Effector memory CD4-positive, alpha-beta T cell (primary cell): ENCODE data around the gene ARHGAP21.

Experiments used
- DNase-seq, 3 donors: peaks; one replicate each; pipeline ENCODE4 v3.0.0-alpha.2; 2020
- H3K27ac ChIP-seq: 2 replicates; pipeline ENCODE4 v1.7.0; 2013; ENCODE audit warnings: mild to moderate bottlenecking, low read length, moderate library complexity; ENCODE audit not compliant: insufficient read depth, poor library complexity, severe bottlenecking
- H3K27me3 ChIP-seq: replicated peaks from 2 replicates; pipeline ENCODE4 v1.7.0; 2013; ENCODE audit warnings: mild to moderate bottlenecking, low read length; ENCODE audit not compliant: insufficient read depth, control insufficient read depth, poor library complexity, severe bottlenecking
- H3K36me3 ChIP-seq: 2 replicates; pipeline ENCODE4 v1.7.0; 2013; ENCODE audit warnings: mild to moderate bottlenecking, low read length, moderate library complexity; ENCODE audit not compliant: control insufficient read depth, insufficient read depth
- H3K4me1 ChIP-seq: 2 replicates; pipeline ENCODE4 v1.7.0; 2013; ENCODE audit warnings: low read length, mild to moderate bottlenecking; ENCODE audit not compliant: control insufficient read depth, insufficient read depth, poor library complexity, severe bottlenecking
- H3K4me3 ChIP-seq: 2 replicates; pipeline ENCODE4 v1.7.0; 2013; ENCODE audit warnings: low read length, low read depth, mild to moderate bottlenecking; ENCODE audit not compliant: insufficient read depth, poor library complexity, severe bottlenecking
- H3K9me3 ChIP-seq: 2 replicates; pipeline ENCODE4 v1.7.0; 2013; ENCODE audit warnings: mild to moderate bottlenecking, low read length, moderate library complexity; ENCODE audit not compliant: control insufficient read depth

Gene ARHGAP21

GRCh38 chr10:24695452-24695851, 28.2 kb downstream of the ARHGAP21 start:
- no peak for DNase-seq
- Histone ChIP-seq H3K27ac (no peak overlapping the region), H3K4me3 (no peak overlapping the region), H3K9me3 (no peaks in the 10 kb centered on the region), H3K36me3 (no peaks in the 10 kb centered on the region), H3K4me1 (no peaks in the 10 kb centered on the region), H3K27me3 (no peaks in the 10 kb centered on the region)

- Histone ChIP-seq H3K4me3 (no peak overlapping the region), H3K4me1 (no peaks in the 10 kb centered on the region), H3K27me3 (no peaks in the 10 kb centered on the region), H3K9me3 (no peaks in the 10 kb centered on the region), H3K27ac (no peak overlapping the region), H3K36me3 (no peaks in the 10 kb centered on the region)
- DNase-seq: no peak
Observed at GRCh38 chr10:24694086-24694485, 29.6 kb downstream of the ARHGAP21 start.

GRCh38 chr10:24690961-24691512, 32.6 kb downstream of the ARHGAP21 start:
- H3K27ac ChIP-seq: no peak overlapping the region
- no peak for DNase-seq
- no peaks in the 10 kb centered on the region for H3K9me3 ChIP-seq
- no peaks in the 10 kb centered on the region for H3K36me3 ChIP-seq
- no peak overlapping the region for H3K4me3 ChIP-seq
- H3K4me1 ChIP-seq: no peaks in the 10 kb centered on the region
- H3K27me3 ChIP-seq: no peaks in the 10 kb centered on the region

- H3K4me3 ChIP-seq: no peak overlapping the region
- no peaks in the 10 kb centered on the region for H3K36me3 ChIP-seq
- H3K27ac ChIP-seq: no peak overlapping the region
- no peaks in the 10 kb centered on the region for H3K4me1 ChIP-seq
- no peaks in the 10 kb centered on the region for H3K27me3 ChIP-seq
- DNase-seq: no peak
- no peaks in the 10 kb centered on the region for H3K9me3 ChIP-seq
Observed at GRCh38 chr10:24685958-24686540, 37.6 kb downstream of the ARHGAP21 start.

GRCh38 chr10:24683554-24683953, 40.1 kb downstream of the ARHGAP21 start:
- Histone ChIP-seq H3K36me3 (no peaks in the 10 kb centered on the region), H3K4me3 (no peak overlapping the region), H3K4me1 (no peaks in the 10 kb centered on the region), H3K27ac (no peak overlapping the region), H3K27me3 (no peaks in the 10 kb centered on the region), H3K9me3 (no peaks in the 10 kb centered on the region)
- DNase-seq: no peak

- no peaks in the 10 kb centered on the region for H3K27me3 ChIP-seq
- no peaks in the 10 kb centered on the region for H3K4me1 ChIP-seq
- H3K36me3 ChIP-seq: no peaks in the 10 kb centered on the region
- H3K27ac ChIP-seq: no peak overlapping the region
- DNase-seq: no peak
- H3K4me3 ChIP-seq: no peak overlapping the region
- no peaks in the 10 kb centered on the region for H3K9me3 ChIP-seq
Observed at GRCh38 chr10:24681572-24682088, 42.1 kb downstream of the ARHGAP21 start.

GRCh38 chr10:24680647-24681524, 42.8 kb downstream of the ARHGAP21 start:
- no peaks in the 10 kb centered on the region for H3K4me1 ChIP-seq
- H3K4me3 ChIP-seq: no peak overlapping the region
- H3K27me3 ChIP-seq: no peaks in the 10 kb centered on the region
- no peaks in the 10 kb centered on the region for H3K9me3 ChIP-seq
- no peak overlapping the region for H3K27ac ChIP-seq
- no peak for DNase-seq
- no peaks in the 10 kb centered on the region for H3K36me3 ChIP-seq

GRCh38 chr10:24678757-24679156, 44.9 kb downstream of the ARHGAP21 start:
- no peaks in the 10 kb centered on the region for H3K9me3 ChIP-seq
- no peak for DNase-seq
- H3K27ac ChIP-seq: no peak overlapping the region
- no peaks in the 10 kb centered on the region for H3K4me1 ChIP-seq
- no peak overlapping the region for H3K4me3 ChIP-seq
- no peaks in the 10 kb centered on the region for H3K27me3 ChIP-seq
- H3K36me3 ChIP-seq: no peaks in the 10 kb centered on the region

- no peaks in the 10 kb centered on the region for H3K36me3 ChIP-seq
- H3K27ac ChIP-seq: no peak overlapping the region
- H3K4me1 ChIP-seq: no peaks in the 10 kb centered on the region
- DNase-seq: no peak
- no peak overlapping the region for H3K4me3 ChIP-seq
- H3K27me3 ChIP-seq: no peaks in the 10 kb centered on the region
- H3K9me3 ChIP-seq: no peaks in the 10 kb centered on the region
Observed at GRCh38 chr10:24674892-24675632, 48.6 kb downstream of the ARHGAP21 start.
